ACHN (cell line): ENCODE results near the gene ZNF23.

Experiments used
- DNase-seq: peaks from one replicate; pipeline ENCODE4 v3.0.0-alpha.2; 2015
- in situ Hi-C: cut with HindIII; loops from 2 replicates; pipeline ENCODE4 v1.10.0; 2017; ENCODE audit warnings: low sequenced_read_pairs, low pct_ligation_motif_present, low pct_unique_long_range_greater_than_20kb

ZNF23 gene

DNA sequence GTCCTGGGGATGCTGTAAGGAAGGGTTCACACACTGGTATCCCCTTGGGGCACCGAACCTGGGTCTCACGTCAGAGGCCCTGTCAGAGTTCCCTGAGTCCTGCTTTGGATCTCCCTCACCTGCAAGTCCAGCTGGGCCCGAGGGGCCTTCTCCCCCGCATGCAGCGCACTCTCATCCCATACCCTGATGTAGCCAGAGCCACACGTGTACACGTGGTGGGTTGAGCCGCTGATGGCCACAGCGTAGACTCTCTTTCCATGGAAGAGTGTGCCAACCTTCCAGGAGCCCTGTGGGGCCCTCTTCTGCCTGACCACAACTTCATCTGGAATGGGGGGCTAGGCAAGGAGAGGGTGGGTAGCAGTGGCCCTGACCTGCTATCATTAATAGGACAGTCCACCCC is 30.1 kb downstream of the ZNF23 start:
- DNase-seq = no peak
- in situ Hi-C loops = no loop called here

DNA sequence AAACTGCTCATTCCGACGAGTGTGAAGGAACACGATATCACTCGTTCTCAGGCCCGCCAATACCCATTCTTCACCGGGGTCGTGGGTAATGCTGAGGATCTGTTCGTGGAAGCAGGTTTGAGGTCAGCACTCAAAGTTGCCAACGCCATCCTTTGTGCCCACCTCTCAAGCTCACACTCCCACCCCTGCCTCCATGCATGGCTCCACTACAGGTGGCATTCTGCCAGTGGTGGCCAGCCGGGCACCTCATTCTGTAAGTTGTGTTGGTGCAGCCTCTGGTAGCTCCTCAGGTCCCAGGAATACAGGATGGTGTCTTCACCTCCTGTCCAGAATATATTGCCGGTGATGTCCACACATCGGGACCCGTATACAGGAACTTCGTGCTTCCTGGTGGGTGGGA is 30.9 kb downstream of the ZNF23 start:
- DNase-seq = no peak
- in situ Hi-C loops = no loop called here

DNA sequence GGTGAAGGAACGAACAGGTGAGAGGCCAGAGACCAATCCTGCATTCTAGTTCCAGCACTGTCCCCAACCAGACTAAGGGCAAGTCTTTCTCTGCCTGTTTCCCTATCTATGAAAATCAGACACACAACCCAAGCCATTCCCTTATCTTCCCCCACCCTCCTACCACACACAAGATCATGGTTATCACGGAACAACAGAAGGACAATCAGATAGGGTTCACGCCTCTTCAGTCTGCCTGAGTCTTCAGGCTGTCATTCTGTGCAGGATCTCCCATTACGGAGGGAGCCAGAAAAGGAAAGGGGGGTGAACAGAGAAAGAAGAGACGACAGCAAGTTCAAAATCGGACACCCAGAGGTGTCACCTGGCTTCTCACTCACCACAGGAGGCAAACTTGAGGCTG is 31.3 kb downstream of the ZNF23 start:
- no peak for DNase-seq
- in situ Hi-C loops = no loop called here

DNA sequence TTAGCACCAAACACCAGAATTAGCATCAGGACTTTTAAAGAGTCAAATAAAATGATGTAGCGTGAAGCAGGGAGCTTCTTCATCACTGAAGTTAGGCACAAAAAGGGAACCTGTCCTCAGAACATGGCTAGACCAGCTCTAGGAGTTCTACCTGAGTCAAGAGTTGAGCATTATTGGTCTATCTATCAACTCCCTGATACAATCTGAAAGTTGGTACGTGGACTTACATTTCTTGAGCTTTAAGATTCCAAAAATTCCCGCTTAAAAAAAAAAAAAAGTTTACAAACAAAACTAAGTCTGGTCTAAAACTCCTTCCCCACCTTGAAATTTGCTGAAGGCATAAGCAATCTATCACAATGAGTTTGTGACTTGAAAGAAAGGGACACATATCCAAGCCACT is 32.5 kb downstream of the ZNF23 start:
- DNase-seq = no peak
- in situ Hi-C loops = no loop called here

DNA sequence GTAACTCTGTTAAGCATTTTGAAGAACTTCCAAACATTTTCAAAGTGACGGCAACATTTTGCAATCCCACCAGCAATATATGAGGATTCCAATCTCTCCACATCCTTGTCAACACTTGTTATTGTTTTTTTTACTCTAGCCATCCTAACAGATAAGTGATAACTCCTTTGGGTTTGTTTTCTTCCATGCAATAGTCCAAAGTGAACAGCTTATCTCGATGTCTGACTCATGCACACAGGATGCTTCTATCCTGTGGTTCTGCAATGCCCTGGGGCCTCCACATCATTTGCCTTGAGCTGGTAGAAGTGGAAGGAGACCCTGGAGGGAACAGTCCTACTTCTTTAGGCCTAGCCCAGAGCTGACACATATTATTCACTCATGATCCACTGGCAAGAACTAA is 33.2 kb downstream of the ZNF23 start:
- in situ Hi-C loops = no loop called here
- DNase-seq = no peak

DNA sequence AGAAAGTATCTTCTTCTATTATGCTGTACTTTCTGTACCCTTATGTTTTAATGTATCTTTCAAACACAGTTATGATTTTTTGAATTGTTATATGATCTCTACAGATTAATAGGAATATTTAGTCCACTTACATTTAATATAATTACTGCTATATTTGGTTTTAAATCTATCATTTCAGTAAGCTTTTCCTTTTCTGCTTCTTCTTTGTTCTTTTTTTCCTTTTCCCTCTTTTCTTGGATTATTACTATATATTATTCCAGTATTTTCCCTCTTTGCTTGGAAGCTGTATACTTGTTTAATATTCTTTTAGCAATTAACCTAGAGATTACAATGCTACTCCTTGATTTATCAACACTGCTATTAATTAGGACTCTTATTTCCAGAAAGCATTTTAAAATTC is 33.7 kb downstream of the ZNF23 start:
- in situ Hi-C loops = no loop called here

DNA sequence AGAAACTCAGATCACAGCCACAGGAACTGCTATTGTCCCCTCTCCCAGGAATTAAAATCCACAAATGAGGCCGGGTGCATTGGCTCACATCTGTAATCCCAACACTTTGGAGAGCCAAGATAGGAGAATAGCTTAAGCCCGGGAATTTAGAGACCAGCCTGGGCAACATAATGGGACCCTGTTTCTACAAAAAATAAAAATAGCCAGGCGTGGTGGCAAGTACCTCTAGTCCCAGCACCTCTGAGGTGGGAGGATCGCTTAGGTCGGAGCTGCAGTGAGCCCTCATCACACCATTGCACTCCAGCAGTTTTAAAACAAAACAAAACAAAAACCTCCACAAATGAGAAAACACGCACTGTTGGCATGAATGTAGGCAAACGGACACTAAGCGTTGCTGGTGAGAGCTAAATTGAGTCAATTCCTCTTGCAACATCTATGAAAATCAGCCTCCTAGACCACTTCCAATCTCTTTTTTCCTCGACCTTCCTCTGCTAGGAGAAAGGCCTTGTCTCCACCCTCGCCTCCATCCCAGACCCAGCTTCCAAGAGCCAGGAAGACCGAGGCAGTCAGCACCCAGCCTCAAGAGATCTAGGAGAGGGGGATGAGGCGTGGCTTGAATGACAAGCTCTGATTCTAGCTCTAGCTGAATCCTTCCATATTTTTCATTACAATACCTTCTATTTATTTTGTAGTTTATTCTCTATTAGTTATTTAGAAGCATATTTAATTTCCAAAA is 35.0 kb downstream of the ZNF23 start:
- in situ Hi-C loops = no loop called here
- no peak for DNase-seq

More for the DNA sequence above, 33.7 kb downstream of the ZNF23 start:
- no peak for DNase-seq

DNA sequence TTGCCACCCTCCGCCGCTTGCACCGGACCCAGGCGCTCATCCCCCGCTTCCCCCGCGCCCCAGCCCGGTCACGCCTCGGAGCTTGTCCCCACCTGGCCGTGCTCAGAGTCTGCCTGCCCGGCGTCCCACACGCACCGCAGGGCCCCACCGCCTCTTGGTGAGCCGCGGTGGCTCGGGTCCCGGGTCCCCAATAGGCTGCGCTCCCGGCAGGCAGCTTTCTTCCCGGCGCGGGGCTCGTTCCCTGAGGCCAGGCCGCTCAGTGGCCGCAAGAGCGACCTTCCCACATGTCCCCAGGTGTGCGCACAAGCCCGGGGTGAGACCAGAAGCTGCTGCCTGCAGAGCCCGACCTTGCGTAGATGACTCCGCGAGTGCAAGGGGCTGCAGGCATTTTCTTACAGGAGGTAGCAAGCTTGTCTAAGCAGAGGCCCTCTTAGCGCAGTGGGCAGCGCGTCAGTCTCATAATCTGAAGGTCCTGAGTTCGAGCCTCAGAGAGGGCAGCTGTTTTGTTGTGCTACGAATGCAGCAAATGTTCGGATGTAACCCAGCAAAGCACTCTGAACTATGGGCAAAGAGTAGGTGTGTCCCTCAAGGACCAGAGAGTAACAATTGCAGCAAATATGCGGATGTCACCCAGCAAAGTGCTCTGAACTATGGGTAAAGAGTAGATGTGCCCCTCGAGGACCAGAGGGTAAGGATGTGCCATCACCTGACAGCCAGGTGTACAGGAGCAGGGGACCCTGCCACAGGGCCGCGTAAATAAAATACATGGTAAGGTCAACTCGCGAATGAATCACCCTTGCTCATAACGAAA is 35.8 kb downstream of the ZNF23 start:
- in situ Hi-C loops = no loop called here

DNA sequence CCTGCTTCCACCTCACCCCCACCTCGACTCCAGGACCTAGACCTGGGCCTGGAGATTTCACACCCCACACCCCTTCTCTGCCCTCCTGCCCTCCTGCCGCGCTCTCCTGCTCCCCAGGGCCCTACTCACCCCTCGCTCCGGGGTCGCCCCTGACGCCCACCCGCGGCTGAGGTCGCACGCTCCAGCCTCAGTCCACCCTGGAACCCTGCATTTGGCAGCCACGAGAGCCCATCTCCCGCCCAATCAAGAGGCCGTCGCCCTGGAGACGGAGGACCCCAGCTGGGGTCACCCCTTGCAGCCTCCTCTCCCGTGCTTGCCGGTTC is 36.3 kb downstream of the ZNF23 start:
- no peak for DNase-seq
- in situ Hi-C loops = no loop called here

More for the DNA sequence above, 35.8 kb downstream of the ZNF23 start:
- no peak for DNase-seq

DNA sequence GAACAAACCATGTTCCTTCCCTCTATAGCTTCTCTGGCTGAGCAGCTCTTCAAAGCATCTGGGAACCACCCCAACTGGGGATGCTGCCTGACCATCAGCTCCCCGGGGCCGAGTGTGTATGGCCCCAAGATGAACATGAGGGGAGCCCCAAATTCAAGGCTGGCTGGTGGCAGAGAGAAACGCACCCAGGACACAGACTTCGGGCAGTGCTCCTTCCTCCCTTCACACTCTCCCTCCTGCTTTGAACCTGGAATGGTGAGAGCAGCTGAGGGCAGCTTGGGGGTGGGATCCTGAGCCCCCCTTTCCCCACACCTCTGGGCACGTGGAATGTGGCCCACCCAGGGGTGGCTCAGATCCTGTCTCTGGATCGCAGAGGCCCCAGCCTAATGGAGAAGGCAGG is 37.4 kb downstream of the ZNF23 start:
- DNase-seq = no peak
- in situ Hi-C loops = no loop called here

DNA sequence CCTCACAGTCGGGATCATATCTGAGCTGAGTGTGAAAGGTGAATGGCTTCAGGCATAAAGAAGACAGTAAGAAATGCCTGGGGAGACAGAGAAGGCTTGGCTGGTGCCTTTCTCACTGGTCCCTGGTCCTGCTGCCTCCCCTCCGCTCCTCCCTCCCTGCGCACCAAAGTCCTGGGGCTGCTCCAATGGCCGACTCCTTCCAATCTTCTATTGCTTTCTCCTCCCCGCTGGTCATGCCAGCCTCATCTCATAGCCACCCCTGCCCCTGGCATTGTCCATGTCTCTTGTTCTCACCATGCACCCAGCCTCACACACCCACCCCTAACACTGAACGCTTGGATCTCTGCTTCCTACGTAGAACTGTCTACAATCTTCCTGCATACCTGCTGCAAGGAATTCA is 38.2 kb downstream of the ZNF23 start:
- no peak for DNase-seq
- in situ Hi-C loops = no loop called here

DNA sequence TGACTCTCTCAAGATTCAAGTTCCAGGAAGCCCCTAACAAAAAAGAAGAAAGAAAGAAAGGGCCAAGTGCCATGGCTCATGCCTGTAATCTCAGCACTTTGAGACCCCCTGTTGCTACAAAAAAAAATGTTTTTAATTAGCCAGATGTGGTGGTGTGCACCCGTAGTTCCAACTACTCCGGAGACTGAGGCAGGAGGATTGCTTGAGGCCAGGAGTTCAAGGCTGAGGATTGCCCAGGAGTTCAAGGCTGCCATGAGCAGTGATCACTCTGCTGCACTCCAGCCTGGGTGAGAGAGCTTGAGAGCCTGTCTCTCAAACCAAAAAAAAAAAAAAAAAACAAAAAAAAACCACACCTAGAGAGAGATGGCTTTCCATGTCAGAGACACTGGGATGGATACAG is 39.0 kb downstream of the ZNF23 start:
- in situ Hi-C loops = no loop called here
- DNase-seq = no peak

DNA sequence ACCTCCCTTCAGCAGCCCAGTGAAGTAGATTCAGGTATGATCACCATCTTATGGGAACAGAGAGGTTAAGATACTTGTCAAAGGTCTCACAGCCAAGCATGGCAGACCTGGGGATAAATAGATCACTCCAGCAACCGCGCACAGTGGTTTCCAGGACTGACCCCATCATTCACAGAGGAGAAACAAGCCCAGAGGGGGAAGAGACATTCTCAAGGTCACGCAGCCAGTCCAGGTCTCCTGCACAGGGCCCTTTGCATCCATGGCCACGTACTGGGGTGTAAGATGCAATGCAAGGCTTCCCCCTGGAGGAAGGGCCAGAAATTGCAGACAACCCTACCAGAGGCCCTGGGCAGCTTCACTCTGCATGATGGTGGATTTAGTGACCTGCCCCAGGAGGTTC is 40.1 kb downstream of the ZNF23 start:
- DNase-seq = peak; percentile 29

DNA sequence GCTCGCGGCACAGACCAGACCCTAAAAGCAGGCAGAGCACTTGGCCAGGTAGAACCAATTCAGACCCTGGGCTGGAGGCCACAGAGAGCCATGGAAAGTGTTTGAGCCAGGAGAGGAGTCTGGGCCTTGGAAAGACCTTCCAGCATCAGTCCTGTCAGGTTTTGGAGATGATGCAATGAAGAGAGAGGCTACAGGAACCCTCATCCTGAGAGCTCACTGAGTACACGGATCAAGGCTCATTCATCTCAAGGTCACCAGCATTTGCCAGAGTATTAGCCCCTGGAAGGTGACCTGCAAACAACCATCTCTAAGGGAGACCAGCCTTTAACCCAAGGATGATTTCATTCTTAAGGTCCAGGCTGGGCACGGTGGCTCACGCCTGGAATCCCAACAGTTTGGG is 48.0 kb downstream of the ZNF23 start:
- in situ Hi-C loops = no loop called here
- no peak for DNase-seq

More for the DNA sequence above, 40.1 kb downstream of the ZNF23 start:
- in situ Hi-C loops = no loop called here

DNA sequence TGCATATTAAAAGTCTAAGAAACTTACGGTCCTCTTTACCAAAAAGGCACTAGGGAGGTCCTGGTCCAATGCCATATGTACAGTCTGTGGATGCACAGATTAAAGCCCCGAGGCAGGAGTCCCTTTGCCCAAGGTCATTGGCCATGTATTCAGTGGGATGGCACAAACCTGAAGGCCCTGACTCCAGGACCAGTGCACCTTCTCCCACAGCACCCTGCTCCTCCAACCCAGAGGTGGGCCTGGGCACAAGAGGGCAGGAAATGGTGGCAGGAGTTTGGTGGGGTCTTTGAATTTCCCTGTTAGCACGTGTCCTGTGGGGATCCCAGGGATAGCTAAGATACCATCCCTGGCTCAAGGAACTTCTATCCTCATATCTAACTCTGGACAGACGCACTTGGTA is 48.7 kb downstream of the ZNF23 start:
- in situ Hi-C loops = no loop called here
- DNase-seq = no peak

DNA sequence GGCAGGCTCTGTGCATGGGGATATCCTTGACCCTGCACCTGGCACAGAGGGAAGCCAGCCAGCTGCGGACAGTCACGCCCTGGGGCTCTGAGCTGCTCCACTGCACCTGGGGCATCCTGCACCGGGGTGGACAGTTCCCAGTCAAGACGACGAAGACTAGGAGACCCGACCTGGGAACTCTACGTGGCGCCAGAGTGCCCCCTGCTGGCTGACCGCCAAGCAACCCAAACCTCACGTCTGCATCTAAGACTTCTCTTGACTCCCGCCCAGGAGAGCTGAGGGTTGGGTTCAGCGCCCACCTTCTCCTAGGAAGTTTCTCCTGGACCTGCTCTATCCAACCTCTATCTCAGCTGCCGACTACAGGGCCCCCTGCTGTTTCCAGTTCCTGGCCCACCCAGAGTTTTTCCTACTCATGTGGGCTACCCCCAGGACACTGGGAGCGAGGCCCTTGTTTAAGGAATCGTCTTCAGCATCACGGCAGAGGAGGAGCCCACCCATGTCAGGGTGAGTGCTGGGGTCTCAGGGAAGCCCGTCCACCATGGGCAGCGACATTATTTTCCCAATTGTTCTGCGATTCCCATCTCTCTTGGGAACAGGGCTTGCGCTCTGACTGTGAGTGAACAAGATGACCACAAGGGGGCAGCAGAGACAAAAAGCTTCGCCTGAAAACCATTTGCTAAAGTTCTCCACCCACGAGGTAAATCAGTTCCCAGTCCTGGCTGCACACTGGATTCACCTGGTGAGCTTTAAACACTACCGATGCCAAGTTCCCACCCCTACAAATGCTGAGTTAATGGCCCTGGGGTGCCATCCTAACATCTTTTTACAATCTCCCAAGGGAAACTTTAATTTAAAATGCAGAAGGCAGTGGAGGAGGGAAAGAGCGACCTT is 49.5 kb downstream of the ZNF23 start:
- DNase-seq = peak; percentile 75
- in situ Hi-C loops = no loop called here

DNA sequence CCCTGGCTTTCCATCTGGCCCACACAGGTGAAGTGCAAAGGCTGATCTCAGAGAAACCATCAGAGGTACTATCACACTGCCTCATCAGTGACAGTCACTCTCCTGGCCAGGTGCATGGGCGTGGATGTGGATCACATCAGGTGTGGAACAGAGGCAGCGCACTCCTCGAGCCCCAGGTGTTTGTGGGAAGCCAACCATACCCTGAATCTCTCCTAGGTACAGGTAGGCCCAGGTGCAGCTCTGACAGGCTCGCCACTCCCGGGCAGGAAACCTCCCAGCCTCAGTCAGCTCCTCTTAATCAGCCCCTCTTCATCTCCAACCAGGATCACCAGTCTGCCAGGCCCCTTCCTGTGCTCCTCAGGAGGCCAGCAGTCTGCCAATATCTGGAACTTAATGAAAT is 51.9 kb downstream of the ZNF23 start:
- DNase-seq = no peak
- in situ Hi-C loops = no loop called here

DNA sequence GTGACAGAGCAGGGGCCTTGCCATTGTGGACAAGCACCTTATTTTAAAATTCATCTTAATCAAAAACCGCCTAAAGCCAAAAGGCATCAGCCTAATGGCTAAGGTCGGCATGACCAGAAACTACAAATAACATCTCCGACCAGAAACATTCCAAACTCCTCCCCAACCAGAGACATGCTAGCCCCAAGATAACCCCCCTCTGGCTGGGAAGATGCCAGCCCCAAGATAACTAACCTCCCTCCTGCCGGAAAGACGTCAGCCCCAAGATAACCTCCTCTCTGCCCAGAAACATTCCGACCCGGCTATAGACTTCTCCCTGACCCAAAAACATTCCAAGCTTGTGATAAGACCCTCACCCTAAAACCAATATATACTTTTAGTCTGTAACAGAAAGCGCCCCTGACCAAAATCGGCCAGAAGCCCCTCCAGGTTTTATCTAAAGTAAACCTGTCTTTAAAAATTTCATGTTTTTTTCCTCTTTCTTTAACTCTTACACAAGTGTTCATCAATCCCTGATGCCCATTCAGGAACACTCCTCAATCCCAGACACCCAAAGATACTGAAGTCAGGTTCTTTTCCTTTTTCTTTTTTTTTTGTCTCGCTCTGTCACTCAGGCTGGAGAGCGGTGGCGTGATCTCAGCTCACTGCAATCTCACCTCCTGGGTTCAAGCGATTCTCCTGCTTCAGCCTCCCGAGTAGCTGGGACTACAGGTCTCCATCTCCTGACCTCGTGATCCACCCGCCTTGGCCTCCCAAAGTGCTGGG is 52.9 kb downstream of the ZNF23 start:
- no peak for DNase-seq
- in situ Hi-C loops = no loop called here

DNA sequence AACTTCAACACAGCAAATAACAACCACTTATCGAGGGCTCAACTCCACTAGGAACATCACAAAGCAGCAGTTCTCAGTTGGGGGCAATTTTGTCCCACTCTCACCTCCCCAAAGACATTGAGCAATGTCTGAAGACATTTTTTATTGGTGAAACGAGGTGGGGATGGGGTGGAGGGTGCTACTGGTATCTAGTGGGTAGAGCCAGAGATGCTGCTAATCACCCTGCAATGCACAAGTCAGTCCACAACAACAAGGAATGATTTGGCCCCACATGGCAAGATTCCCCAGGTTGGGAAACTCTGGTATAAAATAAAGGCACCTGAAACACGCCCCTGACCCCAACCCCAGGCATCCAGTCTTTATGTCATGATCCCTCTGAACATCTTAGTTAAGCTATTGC is 53.5 kb downstream of the ZNF23 start:
- DNase-seq = no peak
- in situ Hi-C loops = no loop called here
